Endothelial cell of umbilical vein (primary cell): ENCODE data around the gene ANXA5. TPM values are rescaled to one million over a fixed set of nuclear protein-coding genes. Genes with fewer than 3 reads are reported as not detected.

Source experiments
- BruUV-seq: library from RNA; stranded (reverse); fragments of 400-500 nt; replicated peaks from 2 replicates; lab custom pipeline; 2021; lab: Mats Ljungman, UMichigan
- CTCF ChIA-PET: fragments of 300-600, 350-600 bp; sonication (Branson Sonifier 250); formaldehyde crosslinking; loops from one replicate; lab custom pipeline; 2021; ENCODE audit warnings: antibody characterized with exemption, inconsistent platforms; lab: Charles Lee
- POLR2A ChIA-PET: fragments of 300-600, 350-600 bp; sonication (Branson Sonifier 250); formaldehyde crosslinking; loops from one replicate; lab custom pipeline; 2021; ENCODE audit warnings: antibody characterized with exemption, inconsistent platforms; lab: Charles Lee
- DNase-seq: peaks from one replicate; pipeline ENCODE4 v3.0.0-alpha.2; 2011; ENCODE audit warnings: low read depth, low spot score
- FAIRE-seq: peaks from 2 replicates; lab custom pipeline; 2011; peaks lifted over from hg19 to GRCh38; lab: Jason Lieb, UNC
- H2AFZ ChIP-seq: 2 replicates; pipeline ENCODE4 v1.6.0; 2012; ENCODE audit warnings: low read depth, low read length, control low read depth, inconsistent platforms
- H3K27ac ChIP-seq: 2 replicates; pipeline ENCODE4 v1.5.1; 2011; ENCODE audit warnings: low read depth, mild to moderate bottlenecking, control low read depth, low read length, moderate library complexity; ENCODE audit not compliant: insufficient read depth
- H3K27me3 ChIP-seq, 2 experiments: 2 replicates each; pipeline versions ENCODE4 v1.6.0 to v1.6.1; 2011; ENCODE audit warnings: low read length in 2 of 2, mixed read lengths in 1 of 2; ENCODE audit not compliant: control insufficient read depth in 2 of 2, insufficient read depth in 2 of 2
- H3K36me3 ChIP-seq, 2 experiments: 2 replicates in 1 of 2; 3 replicates in 1 of 2; pipeline ENCODE4 v1.5.1; 2011; ENCODE audit warnings: low read length in 2 of 2, mild to moderate bottlenecking in 1 of 2, moderate library complexity in 1 of 2; ENCODE audit not compliant: control insufficient read depth in 2 of 2, insufficient read depth in 2 of 2; ENCODE audit errors: extremely low read depth in 1 of 2
- H3K4me1 ChIP-seq: 3 replicates; pipeline ENCODE4 v1.5.1; 2011; ENCODE audit warnings: mild to moderate bottlenecking, low read length; ENCODE audit not compliant: control insufficient read depth, insufficient read depth; ENCODE audit errors: extremely low read depth
- H3K4me2 ChIP-seq: 2 replicates; pipeline ENCODE4 v1.6.1; 2011; ENCODE audit warnings: low read length, control low read depth, mixed read lengths; ENCODE audit not compliant: insufficient read depth
- H3K4me3 ChIP-seq, 3 experiments: fragments of 200-600 bp in 1 of 3; sonication (generic), shearing (Covaris generic) in 1 of 3; replicated peaks in 1 of 3; 2 replicates each; pipeline ENCODE4 v1.5.1; 2011 to 2016; ENCODE audit warnings: control low read depth in 3 of 3, low read length in 3 of 3, mild to moderate bottlenecking in 2 of 3, inconsistent platforms in 1 of 3, low read depth in 1 of 3, moderate library complexity in 1 of 3; ENCODE audit not compliant: insufficient read depth in 1 of 3
- H3K79me2 ChIP-seq: 2 replicates; pipeline ENCODE4 v1.6.0; 2012; ENCODE audit warnings: low read length, inconsistent platforms; ENCODE audit not compliant: control insufficient read depth, insufficient read depth
- H3K9ac ChIP-seq: replicated peaks from 2 replicates; pipeline ENCODE3; 2011; ENCODE audit warnings: low read length, control low read depth; ENCODE audit not compliant: insufficient read depth; ENCODE audit errors: extremely low read depth
- H3K9me1 ChIP-seq: replicated peaks from 3 replicates; pipeline ENCODE4 v1.6.0; 2011; ENCODE audit warnings: mild to moderate bottlenecking, low read length; ENCODE audit not compliant: control insufficient read depth, insufficient read depth; ENCODE audit errors: extremely low read depth
- H3K9me3 ChIP-seq: replicated peaks from 2 replicates; pipeline ENCODE4 v1.5.1; 2012; ENCODE audit warnings: low read length, inconsistent platforms; ENCODE audit not compliant: control insufficient read depth, insufficient read depth
- H4K20me1 ChIP-seq: replicated peaks from 2 replicates; pipeline ENCODE3; 2011; ENCODE audit warnings: mild to moderate bottlenecking, low read length; ENCODE audit not compliant: control insufficient read depth, insufficient read depth; ENCODE audit errors: extremely low read depth
- EZH2 ChIP-seq: IDR thresholded peaks from 2 replicates; pipeline ENCODE4 v1.6.1; 2012; ENCODE audit warnings: borderline replicate concordance, low read depth, mild to moderate bottlenecking, moderate library complexity, low read length, inconsistent platforms; ENCODE audit not compliant: severe bottlenecking
- FOS ChIP-seq: IDR thresholded peaks from 2 replicates; pipeline ENCODE4 v1.6.1; 2011; ENCODE audit warnings: mild to moderate bottlenecking, low read length, moderate library complexity, borderline replicate concordance; ENCODE audit not compliant: insufficient read depth
- JUN ChIP-seq: IDR thresholded peaks from 2 replicates; pipeline ENCODE4 v1.6.1; 2011; ENCODE audit warnings: borderline replicate concordance, low read depth; ENCODE audit not compliant: insufficient read length, insufficient read depth
- POLR2AphosphoS5 ChIP-seq: IDR thresholded peaks from 2 replicates; pipeline ENCODE4 v1.6.1; 2012; ENCODE audit warnings: low read depth, mild to moderate bottlenecking, control low read depth, low read length, moderate library complexity; ENCODE audit not compliant: insufficient read depth
- dilution Hi-C: fragments of 300-500 bp; cut with MboI; formaldehyde crosslinking; loops from one replicate; pipeline ENCODE4 v1.15.0; 2019; ENCODE audit warnings: low sequenced_read_pairs; ENCODE audit not compliant: extremely low pct_ligation_motif_present
- intact Hi-C: fragments of 100-400 bp; cut with micrococcal nuclease; formaldehyde crosslinking; loops from one replicate; pipeline ENCODE4 v1.10.0; 2022
- polyA plus RNA-seq, 4 experiments: library from polyadenylated mRNA; depleted of rRNA in 3 of 4; stranded (reverse) in 3 of 4; unstranded in 1 of 4; fragments of >200 nt; gene quantifications; 2 replicates each; pipeline versions ENCODE4 v1.2.1 to v1.2.3, GENCODE V29; 2011 to 2012; ENCODE audit warnings: missing spikeins in 1 of 4
- total RNA-seq: library from RNA; stranded (reverse); gene quantifications from 2 replicates; pipeline ENCODE4 v1.2.3, GENCODE V29; 2021

Gene ANXA5
- total and polyA plus RNA-seq, 2 donors (not counting 3 experiments of a cell fraction or from before 2014, with no cell fraction given), result 450 to 528 TPM

DNA sequence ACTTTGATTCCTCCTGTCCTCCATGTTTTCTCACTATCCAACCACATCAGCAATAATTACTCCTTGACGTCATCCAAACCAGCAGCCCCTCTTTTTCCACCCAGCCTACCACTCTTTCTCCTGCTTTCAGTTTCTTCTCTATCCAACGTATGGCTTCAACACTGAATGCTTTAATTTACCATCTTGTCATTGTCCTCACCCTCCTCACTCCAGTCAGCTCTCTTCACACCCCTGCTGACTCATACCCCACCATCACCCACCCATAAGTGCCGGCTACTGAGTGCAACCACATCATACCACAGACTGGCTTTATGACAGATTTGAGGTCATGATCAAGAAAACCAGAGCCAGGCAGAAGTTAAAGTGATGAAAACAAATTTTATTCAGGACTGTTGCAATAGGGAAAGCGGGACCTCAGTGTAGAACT lies 9.8 kb upstream of the ANXA5 start:
- Histone ChIP-seq H3K27ac (no peak overlapping the region), H3K9me1 (no peaks in the 10 kb centered on the region), H3K9ac (no peak overlapping the region), H3K79me2 (no peaks in the 10 kb centered on the region), H3K4me1 (peaks cover 12% of the 10 kb centered on the region), H3K4me3 (no peak overlapping the region), H4K20me1 (no peaks in the 10 kb centered on the region), H2AFZ (no peak overlapping the region), H3K9me3 (no peaks in the 10 kb centered on the region), H3K4me2 (no peak overlapping the region), H3K27me3 (no peaks in the 10 kb centered on the region), H3K36me3 (no peaks in the 10 kb centered on the region)
- dilution Hi-C loops, result no loop called here
- FAIRE-seq (no peak), DNase-seq (no peak)
- intact Hi-C loops, result no loop called here
- BruUV-seq, result no TSS peak
- no peak for TF ChIP-seq POLR2AphosphoS5
- no peak for TF ChIP-seq JUN
- ChIA-PET CTCF (no interaction called here), POLR2A (no interaction called here)

DNA sequence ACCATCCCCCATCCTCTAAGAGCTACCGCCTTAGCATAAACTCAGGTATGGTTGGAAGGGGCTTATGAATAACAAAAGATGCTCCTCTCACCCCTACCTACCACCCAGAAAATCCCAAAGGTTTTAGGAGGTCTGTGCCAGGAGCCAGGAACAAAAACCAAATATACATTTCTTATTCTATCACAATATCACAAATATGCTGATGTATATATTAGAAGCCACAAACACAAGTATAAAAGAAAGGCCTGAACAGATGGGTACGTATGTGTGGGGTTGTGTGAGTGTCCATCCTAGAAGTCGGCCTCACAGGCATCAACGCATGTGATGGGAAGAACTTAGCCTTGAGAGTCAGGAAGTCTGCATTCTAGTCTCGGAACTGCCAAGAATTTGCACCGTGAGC lies 8.7 kb upstream of the ANXA5 start:
- ChIA-PET POLR2A (interaction anchor here (1.2 kb wide), 1 partner anchor 9 kb away, joined by 3 read pairs; the partner anchor contains the start of gene ANXA5), CTCF (interaction anchor here (1.0 kb wide), 1 partner anchor 8 kb away, joined by 6 read pairs; the partner anchor contains the start of gene ANXA5)
- dilution Hi-C loops, result no loop called here
- no peak overlapping the region for H3K27ac ChIP-seq
- H3K27me3 ChIP-seq, result no peaks in the 10 kb centered on the region
- no TSS peak for BruUV-seq
- H4K20me1 ChIP-seq, result no peaks in the 10 kb centered on the region
- no peaks in the 10 kb centered on the region for H3K36me3 ChIP-seq
- H3K4me2 ChIP-seq, result no peak overlapping the region
- no peak overlapping the region for H3K9ac ChIP-seq
- no peaks in the 10 kb centered on the region for H3K9me3 ChIP-seq
- H3K79me2 ChIP-seq, result no peaks in the 10 kb centered on the region
- H3K9me1 ChIP-seq, result no peaks in the 10 kb centered on the region
- no peak for TF ChIP-seq FOS
- TF ChIP-seq EZH2, result no peak
- no peak for TF ChIP-seq JUN
- no peak overlapping the region for H3K4me3 ChIP-seq
- DNase-seq (no peak), FAIRE-seq (no peak)
- peaks cover 5% of the 10 kb centered on the region for H3K4me1 ChIP-seq
- H2AFZ ChIP-seq, result no peak overlapping the region
- intact Hi-C loops, result no loop called here
